Stimulated activated CD8-positive, alpha-beta memory T cell treated with anti-CD3 and anti-CD28 coated beads, Interleukin-15, amount 100 ng/mL, for 4 hours (primary cell): Measurements from ENCODE around the gene CHTF8.

Source experiments
- DNase-seq, 2 donors: peaks; one replicate each; pipeline ENCODE4 v3.0.0-alpha.2; 2020; ENCODE audit warnings: low read depth in 2 of 2

Gene CHTF8

DNA sequence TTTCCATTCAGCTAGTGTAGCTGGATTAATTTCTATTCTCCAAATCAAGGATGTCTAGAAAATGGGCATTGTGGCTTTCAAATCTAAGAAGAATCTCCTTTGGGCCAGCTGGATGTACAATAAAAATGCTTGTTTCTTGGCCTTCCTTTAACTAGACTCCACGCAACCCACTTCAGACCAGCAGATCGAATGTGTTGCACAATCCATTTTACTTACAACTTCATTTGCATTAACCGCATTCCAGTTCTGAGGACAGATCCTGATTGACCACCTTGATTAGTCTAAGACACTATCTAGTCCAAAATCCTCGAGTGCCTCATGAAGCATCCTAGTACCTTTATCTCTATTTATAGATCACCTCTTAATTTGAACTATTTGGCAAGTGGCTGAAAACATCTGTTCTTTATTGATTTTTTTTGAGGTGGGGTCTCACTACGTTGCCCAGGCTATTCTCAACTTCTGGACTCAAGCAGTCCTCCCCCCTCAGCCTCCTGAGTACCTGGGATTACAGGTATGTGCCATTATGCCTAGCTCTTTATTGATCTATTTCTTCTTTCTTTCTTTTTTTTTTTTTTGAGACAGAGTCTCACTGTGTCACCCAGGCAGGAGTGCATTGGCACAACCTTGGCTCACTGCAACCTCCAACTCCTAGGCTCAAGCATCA, 47.2 kb downstream of the CHTF8 start:
- DNase-seq = no peak

DNA sequence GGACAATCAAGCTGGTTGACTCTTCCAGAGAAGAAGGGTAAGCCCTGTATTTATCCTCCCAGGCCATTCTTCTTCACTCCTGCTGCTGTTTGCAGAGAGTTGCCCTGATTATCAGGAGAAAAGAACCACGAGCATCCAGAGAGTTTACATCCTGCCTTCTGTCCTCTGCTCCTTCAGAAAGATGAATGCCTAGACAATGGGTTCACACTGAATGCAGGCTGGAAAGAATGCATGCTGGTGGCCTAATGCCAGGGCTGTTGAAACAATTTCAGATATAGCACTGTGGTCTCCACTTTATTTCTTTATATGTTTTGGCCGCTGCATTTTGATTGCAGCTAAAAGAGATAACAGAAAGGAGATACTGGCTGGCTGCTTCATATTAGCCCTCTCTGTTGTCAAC, 48.1 kb downstream of the CHTF8 start:
- DNase-seq = no peak

DNA sequence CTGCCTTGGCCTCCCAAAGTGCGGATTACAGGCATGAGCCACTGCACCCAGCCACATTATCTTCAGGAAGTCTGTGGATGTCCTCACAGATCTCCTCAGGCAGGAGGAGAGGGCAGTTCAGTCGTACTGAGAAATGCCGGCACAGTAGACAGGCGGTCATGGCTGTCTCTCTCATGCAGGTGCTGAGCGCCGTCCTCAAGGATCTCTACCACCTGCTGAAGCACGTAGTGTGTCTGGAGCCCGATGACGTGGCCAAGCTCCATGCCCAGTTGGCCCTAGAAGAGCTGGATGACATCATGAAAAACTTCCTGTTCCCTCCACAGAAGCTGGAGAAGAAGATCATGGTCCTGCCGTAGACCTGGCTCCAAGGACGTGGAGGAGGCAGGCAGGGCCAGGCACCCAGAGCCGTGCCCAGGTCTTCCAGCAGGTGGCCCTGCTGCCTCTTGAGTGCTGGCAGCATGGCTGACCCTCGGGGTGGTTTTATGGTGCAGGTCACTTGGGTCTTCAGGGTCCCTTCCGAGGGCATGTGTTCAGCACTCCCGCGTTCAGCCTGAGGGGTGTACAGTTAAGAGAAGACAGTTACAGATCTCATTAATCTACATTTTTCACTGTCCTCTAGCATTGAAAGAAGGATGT, 49.0 kb downstream of the CHTF8 start:
- DNase-seq = no peak

DNA sequence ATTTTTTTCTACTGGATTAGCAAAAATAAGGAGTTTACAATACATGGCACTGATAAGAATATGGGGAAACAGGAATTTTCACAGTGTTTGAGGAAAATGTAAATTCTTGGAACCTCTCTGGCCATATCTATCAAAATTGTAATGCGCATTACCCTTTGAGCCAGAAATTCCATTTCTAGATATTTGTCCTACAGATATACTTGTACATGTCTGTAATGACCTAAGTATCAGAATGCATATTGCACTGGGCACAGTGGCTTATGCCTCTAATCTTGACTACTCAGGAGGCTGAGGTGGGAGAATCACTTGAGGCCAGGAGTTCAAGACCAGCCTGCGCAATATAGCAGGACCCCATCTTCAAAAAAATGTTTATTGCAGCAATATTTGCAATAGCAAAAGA, 52.7 kb downstream of the CHTF8 start:
- no peak for DNase-seq

DNA sequence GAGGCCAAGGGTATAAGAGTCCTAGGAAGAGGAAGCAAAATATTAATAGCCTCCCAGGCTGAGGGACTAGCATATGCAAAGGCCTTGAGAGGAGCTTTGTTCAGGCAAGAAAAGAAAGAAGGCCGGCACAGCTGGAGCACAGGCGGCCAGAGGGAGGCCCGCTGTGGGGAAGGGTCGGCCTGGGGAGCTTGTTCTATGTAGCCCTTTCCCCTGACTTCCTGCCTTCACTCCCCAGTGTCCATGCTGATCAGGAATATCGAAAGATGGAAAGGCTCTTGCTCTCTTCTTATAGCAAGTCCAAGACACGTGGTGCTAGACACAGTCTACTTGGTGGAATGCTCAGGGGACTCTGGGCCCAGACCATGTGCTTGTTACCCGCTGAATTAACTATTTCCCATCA, 54.3 kb downstream of the CHTF8 start:
- DNase-seq = no peak

DNA sequence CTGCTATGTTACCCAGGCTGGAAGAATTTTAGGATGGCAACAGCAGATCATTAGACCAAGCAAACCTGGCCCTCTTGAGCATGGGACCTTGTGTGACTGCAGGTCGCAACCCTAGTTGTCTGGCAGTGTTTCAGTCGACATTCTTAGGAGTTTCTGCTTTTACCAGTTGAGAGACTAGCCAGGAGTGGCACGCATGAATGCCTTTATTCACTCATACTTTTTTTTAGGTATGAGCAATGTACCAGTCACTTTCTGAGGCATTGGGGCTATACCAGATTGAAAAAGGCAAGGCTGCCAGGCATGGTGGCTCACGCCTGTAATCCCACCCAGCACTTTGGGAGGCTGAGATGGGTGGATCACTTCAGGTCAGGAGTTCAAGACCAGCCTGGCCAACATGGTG, 55.1 kb downstream of the CHTF8 start:
- DNase-seq = no peak

DNA sequence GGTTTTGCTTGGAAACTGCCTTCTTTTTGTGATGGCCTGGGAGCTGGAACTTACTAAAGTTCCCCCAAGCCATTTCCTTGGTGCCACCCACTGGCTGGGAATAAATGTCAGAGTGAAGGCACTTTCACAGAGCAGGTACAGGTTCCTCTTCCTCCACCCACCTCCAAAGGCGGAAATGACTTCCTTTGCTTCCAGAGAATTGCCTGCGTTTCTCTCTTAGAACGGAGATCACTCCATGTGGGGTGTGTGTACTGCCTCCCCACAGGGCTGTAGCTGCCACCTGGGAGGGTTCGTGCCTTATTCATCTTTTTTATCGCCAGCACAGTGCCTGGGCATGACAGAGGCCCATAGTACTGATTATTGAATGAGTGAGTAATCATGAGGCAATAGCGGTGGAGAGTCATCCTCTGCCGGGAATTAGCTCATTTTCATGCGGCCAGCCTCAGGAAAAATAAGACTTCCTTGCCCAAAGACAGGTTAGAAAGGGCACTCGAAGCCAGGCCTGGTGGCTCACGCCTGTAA, 59.1 kb downstream of the CHTF8 start:
- no peak for DNase-seq

DNA sequence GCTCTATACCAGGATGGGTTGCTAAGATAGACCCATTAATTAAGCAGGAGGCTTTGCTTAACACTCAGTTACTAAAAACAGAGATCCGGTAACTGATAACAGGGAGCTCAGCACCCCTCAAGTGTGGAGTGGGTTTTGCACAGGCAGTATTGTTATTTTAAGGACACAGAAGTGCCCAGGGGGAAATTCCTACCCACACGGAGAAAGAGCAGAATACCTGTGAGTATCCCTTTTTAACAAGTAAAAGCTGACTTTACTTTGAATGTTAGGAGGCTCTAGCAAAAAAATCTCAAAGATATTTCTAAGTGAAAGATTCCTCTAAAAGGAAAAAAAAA, 59.8 kb downstream of the CHTF8 start:
- DNase-seq = no peak

DNA sequence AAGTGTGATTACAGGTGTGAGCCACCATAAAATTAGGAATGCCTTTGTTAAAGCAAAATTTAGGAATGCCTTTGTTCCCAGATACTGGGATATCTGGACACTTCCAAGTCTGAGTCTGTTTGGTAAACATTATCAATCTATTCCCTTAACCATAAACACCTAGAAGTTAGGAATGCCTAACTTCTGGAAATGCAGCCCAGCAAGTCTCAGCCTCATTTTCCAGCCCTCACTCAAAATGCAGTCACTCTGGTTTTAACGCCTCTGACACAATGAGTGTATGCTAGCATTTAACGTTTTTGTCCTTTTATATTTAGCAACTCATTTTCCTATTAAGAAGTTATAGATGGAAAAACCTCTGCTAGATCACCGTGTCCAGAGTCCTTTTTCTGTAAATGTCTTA, 61.4 kb downstream of the CHTF8 start:
- DNase-seq = no peak

DNA sequence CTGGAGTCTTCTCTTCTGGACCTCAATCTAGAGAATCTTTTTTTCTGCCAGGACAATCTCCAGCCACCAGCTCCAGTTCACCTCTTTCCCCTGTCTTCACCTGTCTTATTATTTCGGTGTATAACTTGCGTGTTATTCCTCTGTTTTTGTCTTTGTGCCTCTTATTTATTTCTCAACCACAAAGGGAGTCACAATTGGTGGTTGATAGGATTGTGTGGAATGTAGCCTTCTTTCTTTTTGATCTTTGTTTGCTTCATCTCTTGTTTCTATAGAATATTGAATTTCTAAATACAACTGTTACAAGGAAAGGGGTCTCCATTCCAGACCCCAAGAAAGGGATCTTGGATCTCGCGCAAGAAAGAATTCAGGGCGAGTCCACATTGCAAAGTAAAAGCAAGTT, 62.9 kb downstream of the CHTF8 start:
- DNase-seq = no peak
